ENCODE measurements around the gene RHOJ. TPM values are rescaled to one million over a fixed set of nuclear protein-coding genes. Genes with fewer than 3 reads are reported as not detected.
"Not testable (repeated sequence)": the region's sequence is repeated elsewhere in the genome, so short reads cannot be mapped to it uniquely, and the experiment has no call there.

Gene RHOJ
- total RNA-seq, 1 experiment from 2014 or later, result not detected

GRCh38 chr14:63276492-63277342, 72.5 kb downstream of the RHOJ start:
- Histone ChIP-seq H3K9me3 (no peaks in the 10 kb centered on the region), H3K36me3 (no peaks in the 10 kb centered on the region), H3K27me3 (no peaks in the 10 kb centered on the region), H3K4me3 (no peak overlapping the region)
- DNase-seq, result no peak

GRCh38 chr14:63277591-63278183, 73.4 kb downstream of the RHOJ start:
- no peaks in the 10 kb centered on the region for H3K36me3 ChIP-seq
- H3K9me3 ChIP-seq, result no peaks in the 10 kb centered on the region
- H3K27me3 ChIP-seq, result no peaks in the 10 kb centered on the region
- no peak overlapping the region for H3K4me3 ChIP-seq
- DNase-seq, result no peak

- not testable (repeated sequence) for H3K36me3 ChIP-seq, H3K9me3 ChIP-seq, DNase-seq, H3K27me3 ChIP-seq, H3K4me3 ChIP-seq
These were observed 75.7 kb downstream of the RHOJ start for GRCh38 chr14:63279933-63280332.

GRCh38 chr14:63282997-63283883, 79.0 kb downstream of the RHOJ start:
- no peaks in the 10 kb centered on the region for H3K36me3 ChIP-seq
- H3K9me3 ChIP-seq, result no peaks in the 10 kb centered on the region
- no peak overlapping the region for H3K4me3 ChIP-seq
- H3K27me3 ChIP-seq, result no peaks in the 10 kb centered on the region
- no peak for DNase-seq

GRCh38 chr14:63283884-63284248, 79.6 kb downstream of the RHOJ start:
- H3K9me3 ChIP-seq, result no peaks in the 10 kb centered on the region
- no peaks in the 10 kb centered on the region for H3K27me3 ChIP-seq
- no peaks in the 10 kb centered on the region for H3K36me3 ChIP-seq
- no peak for DNase-seq
- H3K4me3 ChIP-seq, result no peak overlapping the region

GRCh38 chr14:63286071-63286470, 81.8 kb downstream of the RHOJ start:
- Histone ChIP-seq H3K36me3 (no peaks in the 10 kb centered on the region), H3K9me3 (no peaks in the 10 kb centered on the region), H3K4me3 (no peak overlapping the region), H3K27me3 (no peaks in the 10 kb centered on the region)
- DNase-seq, result no peak

GRCh38 chr14:63287666-63288483, 83.6 kb downstream of the RHOJ start:
- Histone ChIP-seq H3K9me3 (no peaks in the 10 kb centered on the region), H3K4me3 (no peak overlapping the region), H3K36me3 (no peaks in the 10 kb centered on the region), H3K27me3 (no peaks in the 10 kb centered on the region)
- DNase-seq, result no peak

GRCh38 chr14:63288853-63289252, 84.6 kb downstream of the RHOJ start:
- no peaks in the 10 kb centered on the region for H3K9me3 ChIP-seq
- no peak for DNase-seq
- H3K4me3 ChIP-seq, result no peak overlapping the region
- no peaks in the 10 kb centered on the region for H3K27me3 ChIP-seq
- no peaks in the 10 kb centered on the region for H3K36me3 ChIP-seq

GRCh38 chr14:63290741-63291430, 86.6 kb downstream of the RHOJ start:
- Histone ChIP-seq H3K4me3 (no peak overlapping the region), H3K27me3 (no peaks in the 10 kb centered on the region), H3K9me3 (no peaks in the 10 kb centered on the region), H3K36me3 (no peaks in the 10 kb centered on the region)
- DNase-seq, result no peak

GRCh38 chr14:63292805-63293204, 88.6 kb downstream of the RHOJ start:
- Histone ChIP-seq H3K4me3 (no peak overlapping the region), H3K36me3 (no peaks in the 10 kb centered on the region), H3K27me3 (no peaks in the 10 kb centered on the region), H3K9me3 (no peaks in the 10 kb centered on the region)
- DNase-seq, result no peak

- Histone ChIP-seq H3K36me3 (no peaks in the 10 kb centered on the region), H3K4me3 (no peak overlapping the region), H3K27me3 (no peaks in the 10 kb centered on the region), H3K9me3 (no peaks in the 10 kb centered on the region)
- no peak for DNase-seq
These were observed 91.0 kb downstream of the RHOJ start for GRCh38 chr14:63295231-63295685.

GRCh38 chr14:63296060-63296563, 91.9 kb downstream of the RHOJ start:
- Histone ChIP-seq H3K4me3 (no peak overlapping the region), H3K9me3 (no peaks in the 10 kb centered on the region), H3K36me3 (no peaks in the 10 kb centered on the region), H3K27me3 (no peaks in the 10 kb centered on the region)
- DNase-seq, result no peak

- no peaks in the 10 kb centered on the region for H3K27me3 ChIP-seq
- DNase-seq, result no peak
- no peaks in the 10 kb centered on the region for H3K9me3 ChIP-seq
- no peaks in the 10 kb centered on the region for H3K36me3 ChIP-seq
- H3K4me3 ChIP-seq, result no peak overlapping the region
These were observed 93.3 kb downstream of the RHOJ start for GRCh38 chr14:63297372-63298063.

GRCh38 chr14:63299351-63300110, 95.3 kb downstream of the RHOJ start:
- no peak for DNase-seq
- H3K27me3 ChIP-seq, result no peaks in the 10 kb centered on the region

GRCh38 chr14:63300854-63301253, 96.6 kb downstream of the RHOJ start:
- Histone ChIP-seq H3K27me3 (no peaks in the 10 kb centered on the region), H3K9me3 (no peaks in the 10 kb centered on the region), H3K36me3 (no peaks in the 10 kb centered on the region), H3K4me3 (no peak overlapping the region)
- no peak for DNase-seq

More at GRCh38 chr14:63299351-63300110, 95.3 kb downstream of the RHOJ start:
- Histone ChIP-seq H3K4me3 (no peak overlapping the region), H3K9me3 (no peaks in the 10 kb centered on the region), H3K36me3 (no peaks in the 10 kb centered on the region)
